Epithelial cell of esophagus (primary cell): Measurements from ENCODE around the gene TEAD3.

ENCODE experiments used
- DNase-seq: peaks from one replicate; pipeline ENCODE4 v3.0.0; 2010; ENCODE audit warnings: low read depth
- H3K4me3 ChIP-seq: 2 replicates; pipeline ENCODE4 v1.5.1; 2011; ENCODE audit warnings: mild to moderate bottlenecking, low read length, control low read depth
- TF ChIP-seq, protein P1 (sequence below): IDR thresholded peaks from 2 replicates; pipeline ENCODE4 v1.5.1; 2011; ENCODE audit warnings: low read depth, mild to moderate bottlenecking, low read length, control low read depth, inconsistent platforms; ENCODE audit not compliant: insufficient read depth; ENCODE audit errors: missing control alignments

TEAD3 gene

DNA sequence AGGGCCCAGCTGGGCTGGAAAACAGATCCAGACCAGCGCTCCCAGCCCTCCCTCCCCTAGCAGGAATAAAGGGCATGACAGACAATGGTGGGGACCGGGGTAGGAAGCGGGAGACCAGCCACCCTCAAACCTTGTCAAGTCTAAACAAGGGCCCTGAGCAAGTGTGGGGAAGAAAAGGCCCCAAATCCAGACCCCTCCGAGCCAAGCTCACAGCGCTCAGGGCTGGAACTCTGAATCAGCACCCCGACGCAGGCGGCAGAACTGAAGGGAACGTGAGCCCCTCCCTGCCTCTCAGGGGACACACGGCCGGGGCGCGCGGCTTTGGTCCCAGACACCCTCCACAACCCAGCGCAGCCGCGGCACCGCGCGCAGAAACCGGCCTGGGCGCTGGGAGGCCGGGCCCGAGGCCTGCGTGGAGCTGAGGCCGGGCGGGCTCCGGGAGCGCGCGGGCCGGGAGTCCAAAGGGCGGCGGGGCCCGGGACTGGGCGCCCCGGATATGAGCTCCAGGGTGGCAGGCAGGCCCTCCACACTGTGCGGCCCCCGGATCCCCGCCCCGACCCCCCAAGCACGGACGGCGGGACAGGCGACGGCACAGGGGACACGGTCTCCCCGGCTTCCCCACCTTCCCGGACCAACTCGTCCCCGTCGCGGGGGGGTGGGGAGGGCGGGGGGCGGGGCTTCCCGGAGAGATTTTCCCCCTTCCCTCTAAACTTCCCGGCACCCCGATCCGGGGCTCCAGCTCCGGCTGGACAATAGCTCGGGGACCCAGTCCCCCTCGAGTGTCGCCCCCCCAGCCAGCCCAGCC, 641 bp downstream of the TEAD3 start:
- peak; percentile 56 for DNase-seq
- H3K4me3 ChIP-seq: peak overlapping the region; percentile 75
- TF ChIP-seq, protein P1, sequence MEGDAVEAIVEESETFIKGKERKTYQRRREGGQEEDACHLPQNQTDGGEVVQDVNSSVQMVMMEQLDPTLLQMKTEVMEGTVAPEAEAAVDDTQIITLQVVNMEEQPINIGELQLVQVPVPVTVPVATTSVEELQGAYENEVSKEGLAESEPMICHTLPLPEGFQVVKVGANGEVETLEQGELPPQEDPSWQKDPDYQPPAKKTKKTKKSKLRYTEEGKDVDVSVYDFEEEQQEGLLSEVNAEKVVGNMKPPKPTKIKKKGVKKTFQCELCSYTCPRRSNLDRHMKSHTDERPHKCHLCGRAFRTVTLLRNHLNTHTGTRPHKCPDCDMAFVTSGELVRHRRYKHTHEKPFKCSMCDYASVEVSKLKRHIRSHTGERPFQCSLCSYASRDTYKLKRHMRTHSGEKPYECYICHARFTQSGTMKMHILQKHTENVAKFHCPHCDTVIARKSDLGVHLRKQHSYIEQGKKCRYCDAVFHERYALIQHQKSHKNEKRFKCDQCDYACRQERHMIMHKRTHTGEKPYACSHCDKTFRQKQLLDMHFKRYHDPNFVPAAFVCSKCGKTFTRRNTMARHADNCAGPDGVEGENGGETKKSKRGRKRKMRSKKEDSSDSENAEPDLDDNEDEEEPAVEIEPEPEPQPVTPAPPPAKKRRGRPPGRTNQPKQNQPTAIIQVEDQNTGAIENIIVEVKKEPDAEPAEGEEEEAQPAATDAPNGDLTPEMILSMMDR: no peak

DNA sequence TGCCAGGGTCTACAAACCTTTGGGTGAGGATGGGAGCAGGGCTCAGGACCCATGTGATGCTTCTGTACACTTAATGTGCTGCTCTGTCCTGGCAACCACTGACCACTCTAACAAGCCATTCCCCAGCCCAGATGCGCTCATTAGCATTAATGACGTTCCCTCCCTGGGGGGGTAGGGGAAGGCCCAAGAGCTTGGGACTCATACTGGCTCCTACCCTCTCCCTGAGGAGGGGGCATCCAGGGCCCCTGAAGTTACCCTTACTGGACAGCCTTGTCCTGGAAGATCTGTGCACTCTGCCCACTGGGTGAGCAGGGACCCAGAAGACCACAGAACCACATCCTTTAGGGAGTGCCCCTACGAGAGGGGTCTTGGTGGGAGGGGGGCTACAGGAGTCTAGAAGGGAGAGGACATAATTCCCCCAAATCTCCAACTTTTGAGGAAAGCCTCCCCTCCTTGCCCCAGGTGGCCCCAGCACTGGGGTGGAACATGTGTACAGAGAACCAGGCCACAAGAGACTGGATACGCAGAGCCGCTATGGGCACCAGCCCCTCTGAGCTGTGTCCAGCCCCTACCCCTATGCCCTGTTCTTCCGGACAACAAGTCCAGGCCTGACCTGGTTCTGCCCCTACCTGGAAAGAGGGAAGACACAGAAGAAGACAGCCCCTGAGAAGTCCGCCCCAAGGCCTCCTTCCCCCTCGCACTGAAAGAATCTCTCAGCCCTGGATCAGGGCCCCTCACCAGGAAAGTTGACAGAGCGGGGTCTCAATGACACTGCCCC, 1.4 kb downstream of the TEAD3 start:
- DNase-seq: peak; percentile 27
- H3K4me3 ChIP-seq: peak overlapping the region; percentile 75
- TF ChIP-seq, protein P1: no peak

DNA sequence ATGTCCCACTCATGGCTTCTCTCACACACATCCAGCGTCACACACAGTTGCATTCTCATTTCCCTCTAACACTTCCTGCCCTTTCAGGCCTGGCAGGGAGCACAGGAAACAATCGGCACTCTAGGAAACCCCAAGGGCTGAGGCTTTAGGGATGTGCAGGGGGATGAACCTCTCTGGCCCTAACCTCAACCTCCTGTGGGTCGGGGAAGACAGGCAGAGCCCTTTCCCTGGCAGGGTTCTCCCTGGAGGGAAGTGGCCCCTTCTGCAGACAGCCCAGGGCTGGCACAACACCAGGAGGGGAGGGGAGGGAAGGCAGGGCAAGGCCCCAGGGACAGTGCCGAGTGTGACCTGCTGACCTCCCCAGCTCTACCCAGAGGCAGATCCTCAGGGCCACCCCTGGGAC, 2.7 kb downstream of the TEAD3 start:
- peak; percentile 29 for DNase-seq
- TF ChIP-seq, protein P1: no peak
- H3K4me3 ChIP-seq: no peak overlapping the region

DNA sequence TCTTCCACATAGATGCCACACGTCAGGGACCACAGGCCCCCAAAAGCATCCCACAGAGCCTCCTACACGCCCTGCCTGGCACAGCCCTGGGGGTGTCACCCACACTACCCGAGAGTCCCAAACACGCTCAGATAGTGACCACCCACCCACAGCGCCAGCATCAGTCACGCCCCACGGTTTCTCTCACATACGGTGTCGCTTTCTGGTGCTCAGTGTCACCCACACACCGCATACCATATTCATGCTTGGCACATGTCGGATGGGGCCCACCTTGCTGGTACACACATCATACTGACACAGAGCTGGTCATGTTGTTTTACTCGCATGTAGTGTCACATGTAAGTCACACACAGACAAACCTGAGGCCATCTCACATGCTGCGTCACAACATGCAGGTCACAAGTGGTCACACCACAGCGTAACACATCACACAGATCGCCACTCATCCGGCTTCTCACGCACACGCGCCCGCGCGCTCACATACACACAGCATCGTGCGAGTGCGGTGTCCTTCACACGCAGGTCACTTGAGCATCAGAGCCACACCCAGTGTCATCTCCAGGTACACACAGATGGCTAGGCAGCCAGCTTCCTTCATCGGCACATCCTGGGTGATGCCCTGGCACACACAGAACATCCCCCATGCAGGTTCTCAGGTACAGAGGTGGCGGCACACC, 3.4 kb downstream of the TEAD3 start:
- no peak for DNase-seq
- TF ChIP-seq, protein P1: no peak
- no peak overlapping the region for H3K4me3 ChIP-seq

DNA sequence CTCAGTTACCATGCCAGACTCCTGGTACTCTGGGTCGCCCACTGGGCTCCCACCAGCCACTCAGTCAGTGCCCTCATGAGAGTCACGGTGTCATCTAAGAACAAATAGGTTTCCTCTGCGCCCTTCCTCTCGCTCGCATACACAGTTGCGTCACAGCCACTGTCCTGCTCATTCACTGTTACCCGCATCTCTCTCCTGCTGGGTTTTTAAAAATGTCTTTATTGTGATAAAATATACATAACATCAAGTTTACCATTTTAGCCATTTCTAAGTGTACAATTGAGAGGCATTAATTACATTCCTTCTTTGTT, 4.0 kb downstream of the TEAD3 start:
- no peak overlapping the region for H3K4me3 ChIP-seq
- TF ChIP-seq, protein P1: no peak
- no peak for DNase-seq

DNA sequence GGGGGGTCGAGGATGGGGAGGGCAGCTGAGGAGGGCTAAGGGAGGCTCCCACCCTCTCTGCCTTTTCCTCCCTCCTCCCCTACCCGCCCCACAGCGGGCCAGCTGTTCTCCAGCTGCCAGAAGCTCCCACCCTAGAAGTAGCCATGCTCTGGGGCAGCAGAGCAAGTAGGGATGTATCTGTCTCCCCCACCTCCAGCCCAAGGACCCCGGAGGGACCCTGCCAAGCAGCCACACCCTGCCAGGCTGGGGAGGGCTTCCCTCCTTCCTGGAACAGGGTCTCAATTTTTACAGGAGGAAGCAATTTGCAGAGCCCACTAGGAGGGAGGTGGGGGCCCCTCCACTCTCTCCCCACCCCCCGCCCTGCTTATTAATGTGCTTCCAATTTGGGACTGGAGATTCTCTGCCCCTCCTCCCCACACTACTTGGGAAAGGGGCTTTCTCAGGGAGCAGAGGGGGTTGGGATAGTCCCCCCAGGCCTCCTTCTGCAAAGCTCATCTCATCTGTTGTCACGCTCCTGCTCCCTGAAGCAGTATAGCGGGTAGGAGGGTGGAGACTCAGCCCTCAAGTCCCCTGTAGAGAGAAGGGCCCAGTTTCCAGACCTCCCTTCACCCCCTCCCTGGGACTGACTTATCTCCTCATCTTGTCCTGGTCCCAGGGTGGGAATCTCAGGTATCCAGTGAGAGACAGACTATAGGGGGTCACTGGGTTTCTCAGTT, 4.5 kb downstream of the TEAD3 start:
- no peak for DNase-seq
- TF ChIP-seq, protein P1: no peak
- H3K4me3 ChIP-seq: no peak overlapping the region
